NT2/D1 (cell line): ENCODE measurements around the gene IQCF2.

Experiments used
- DNase-seq: peaks from one replicate; pipeline ENCODE4 v3.0.0-alpha.2; 2011; ENCODE audit warnings: low read depth, low spot score
- H3K27me3 ChIP-seq: 2 replicates; pipeline ENCODE4 v1.6.0; 2011; ENCODE audit warnings: mild to moderate bottlenecking; ENCODE audit not compliant: insufficient read length, insufficient read depth
- H3K36me3 ChIP-seq: 2 replicates; pipeline ENCODE4 v1.6.1; 2011; ENCODE audit warnings: mild to moderate bottlenecking, low read length, mixed read lengths; ENCODE audit not compliant: insufficient read depth, insufficient read length
- H3K4me1 ChIP-seq: 2 replicates; pipeline ENCODE4 v1.5.1; 2011; ENCODE audit not compliant: insufficient read depth, insufficient read length
- H3K4me3 ChIP-seq: 2 replicates; pipeline ENCODE4 v1.5.1; 2011; ENCODE audit warnings: low read depth; ENCODE audit not compliant: insufficient read length
- H3K9ac ChIP-seq: 2 replicates; pipeline ENCODE4 v1.6.0; 2011; ENCODE audit warnings: low read depth; ENCODE audit not compliant: insufficient read length
- H3K9me3 ChIP-seq: 2 replicates; pipeline ENCODE4 v1.5.1; 2011; ENCODE audit warnings: mild to moderate bottlenecking, low read length; ENCODE audit not compliant: insufficient read depth
- SUZ12 ChIP-seq: IDR thresholded peaks from 2 replicates; pipeline ENCODE4 v1.6.1; 2011; ENCODE audit not compliant: insufficient read length, insufficient read depth; ENCODE audit errors: extremely low read depth
- YY1 ChIP-seq: IDR thresholded peaks from 2 replicates; pipeline ENCODE4 v1.6.1; 2011; ENCODE audit not compliant: insufficient read length, insufficient read depth
- ZNF274 ChIP-seq: IDR thresholded peaks from 2 replicates; pipeline ENCODE4 v1.6.1; 2011; ENCODE audit warnings: mild to moderate bottlenecking, low read depth, low read length

The IQCF2 gene

DNA sequence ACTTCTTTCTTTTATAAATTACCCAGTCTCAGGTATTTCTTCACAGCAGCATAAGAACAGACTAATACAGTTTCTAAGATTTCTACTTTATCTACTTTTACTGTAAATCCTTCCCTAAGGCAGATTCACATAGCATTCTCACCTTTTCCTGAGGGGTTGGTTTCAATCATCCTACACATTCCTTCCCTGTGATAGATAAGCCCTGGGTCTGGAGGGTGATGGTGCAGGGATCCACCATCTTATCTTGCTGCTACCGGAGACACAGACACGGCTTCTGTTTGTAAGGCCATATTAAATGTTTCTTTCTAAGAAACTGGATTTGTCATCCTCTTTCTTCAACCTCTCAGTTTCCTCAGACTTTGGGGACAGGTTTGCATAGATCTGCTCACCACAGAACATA, 7.9 kb downstream of the IQCF2 start:
- Histone ChIP-seq H3K9ac (no peak overlapping the region), H3K36me3 (no peaks in the 10 kb centered on the region), H3K4me3 (no peak overlapping the region), H3K9me3 (no peaks in the 10 kb centered on the region), H3K4me1 (no peaks in the 10 kb centered on the region), H3K27me3 (peaks cover 4% of the 10 kb centered on the region)
- TF ChIP-seq SUZ12 (no peak), ZNF274 (no peak), YY1 (no peak)
- no peak for DNase-seq

DNA sequence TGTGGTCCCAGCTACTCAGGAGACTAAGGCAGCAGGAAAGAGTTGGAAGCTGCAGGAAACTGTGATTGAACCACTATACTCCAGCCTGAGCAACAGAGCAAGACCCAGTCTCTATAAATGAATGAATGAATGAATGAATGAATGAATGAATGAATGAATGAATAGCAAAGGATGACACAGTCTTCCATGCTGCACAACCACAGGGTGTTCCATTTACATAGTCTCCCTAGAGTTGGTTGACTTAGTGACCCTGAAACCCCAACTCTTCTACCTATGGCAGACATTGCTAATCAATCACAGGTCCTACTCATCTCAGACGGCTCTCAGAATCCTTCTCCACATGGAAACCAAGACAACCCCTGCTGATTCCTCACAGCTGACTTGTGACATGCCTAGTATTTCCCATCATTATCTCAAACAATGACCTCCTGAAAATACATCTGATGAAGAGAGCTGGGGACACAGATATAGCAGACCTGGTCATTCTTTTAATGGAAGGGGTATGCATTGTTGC, 11.9 kb downstream of the IQCF2 start:
- H3K9ac ChIP-seq: no peak overlapping the region
- no peak for DNase-seq
- H3K4me3 ChIP-seq: no peak overlapping the region
- H3K27me3 ChIP-seq: no peaks in the 10 kb centered on the region
- H3K4me1 ChIP-seq: peaks cover 5% of the 10 kb centered on the region
- H3K9me3 ChIP-seq: no peaks in the 10 kb centered on the region
- TF ChIP-seq YY1 (no peak), SUZ12 (no peak), ZNF274 (no peak)
- H3K36me3 ChIP-seq: no peaks in the 10 kb centered on the region

DNA sequence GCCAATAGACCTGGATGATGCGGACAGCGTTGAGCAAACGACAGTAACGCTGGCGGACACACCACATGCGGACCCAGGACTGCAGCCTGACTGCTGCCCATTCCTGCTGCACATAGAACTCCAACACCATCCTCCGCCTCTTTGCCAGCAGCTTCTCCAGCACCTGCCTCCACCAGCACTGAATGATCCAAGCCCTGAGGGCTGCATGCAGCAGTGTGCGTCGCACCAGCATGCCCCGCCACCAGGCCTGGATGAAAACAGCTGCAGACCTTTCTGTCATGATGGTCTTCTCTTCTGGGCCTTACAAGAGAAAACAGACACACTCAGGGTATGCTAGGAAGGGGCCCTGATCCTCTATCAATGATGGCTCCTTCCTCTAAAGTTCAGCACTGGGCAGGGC, 12.5 kb downstream of the IQCF2 start:
- Histone ChIP-seq H3K27me3 (no peaks in the 10 kb centered on the region), H3K9ac (no peak overlapping the region), H3K9me3 (no peaks in the 10 kb centered on the region), H3K4me1 (peaks cover 5% of the 10 kb centered on the region), H3K36me3 (no peaks in the 10 kb centered on the region), H3K4me3 (no peak overlapping the region)
- DNase-seq: no peak
- TF ChIP-seq YY1 (no peak), SUZ12 (no peak), ZNF274 (no peak)

GRCh38 chr3:51874411-51874810, 13.0 kb downstream of the IQCF2 start:
- no peaks in the 10 kb centered on the region for H3K36me3 ChIP-seq
- DNase-seq: no peak
- peaks cover 5% of the 10 kb centered on the region for H3K4me1 ChIP-seq
- no peaks in the 10 kb centered on the region for H3K9me3 ChIP-seq
- H3K4me3 ChIP-seq: no peak overlapping the region
- no peak for TF ChIP-seq YY1
- no peak for TF ChIP-seq SUZ12
- no peak for TF ChIP-seq ZNF274
- H3K27me3 ChIP-seq: no peaks in the 10 kb centered on the region
- H3K9ac ChIP-seq: no peak overlapping the region

DNA sequence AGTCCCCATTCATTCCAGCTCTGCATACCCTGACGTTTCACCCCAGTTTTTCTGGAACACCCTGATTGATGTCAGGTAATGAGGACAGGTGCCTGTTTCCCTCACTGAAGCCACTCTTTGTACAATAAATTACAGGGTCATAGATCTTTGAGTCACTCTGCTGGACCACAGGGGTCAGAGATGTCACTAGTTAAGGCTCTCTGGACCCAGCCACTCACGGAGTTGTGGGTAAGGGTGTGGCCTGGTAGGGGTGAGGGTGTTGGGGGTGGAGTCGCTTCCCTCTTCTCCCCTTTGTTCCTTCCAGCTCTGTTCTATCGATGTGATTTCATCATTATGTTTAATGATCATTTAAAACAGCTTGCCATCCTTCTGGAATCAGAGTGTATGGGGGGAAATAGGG, 13.5 kb downstream of the IQCF2 start:
- no peaks in the 10 kb centered on the region for H3K36me3 ChIP-seq
- H3K9ac ChIP-seq: no peak overlapping the region
- H3K4me1 ChIP-seq: peaks cover 5% of the 10 kb centered on the region
- no peak for DNase-seq
- H3K4me3 ChIP-seq: no peak overlapping the region
- no peaks in the 10 kb centered on the region for H3K27me3 ChIP-seq
- H3K9me3 ChIP-seq: no peaks in the 10 kb centered on the region
- TF ChIP-seq ZNF274: no peak
- TF ChIP-seq SUZ12: no peak
- no peak for TF ChIP-seq YY1

GRCh38 chr3:51875501-51875900, 14.1 kb downstream of the IQCF2 start, which contains the start of gene IQCF5:
Gene IQCF5 (minus strand): TSS chr3:51875601. CDS start chr3:51875531, 70 bp downstream.
- Histone ChIP-seq H3K36me3 (no peaks in the 10 kb centered on the region), H3K9ac (no peak within 1 kb of the TSS), H3K27me3 (no peaks in the 10 kb centered on the region), H3K4me1 (peaks cover 5% of the 10 kb centered on the region), H3K4me3 (no peak within 1 kb of the TSS), H3K9me3 (no peaks in the 10 kb centered on the region)
- no peak for DNase-seq
- TF ChIP-seq YY1 (no peak), SUZ12 (no peak), ZNF274 (no peak)

GRCh38 chr3:51876186-51876585, 14.8 kb downstream of the IQCF2 start:
- TF ChIP-seq YY1: no peak
- no peak for TF ChIP-seq ZNF274
- TF ChIP-seq SUZ12: no peak
- H3K36me3 ChIP-seq: no peaks in the 10 kb centered on the region
- no peaks in the 10 kb centered on the region for H3K27me3 ChIP-seq
- no peak overlapping the region for H3K9ac ChIP-seq
- peaks cover 5% of the 10 kb centered on the region for H3K4me1 ChIP-seq
- DNase-seq: peak; percentile 59
- H3K9me3 ChIP-seq: no peaks in the 10 kb centered on the region
- no peak overlapping the region for H3K4me3 ChIP-seq
